ENCODE measurements around the gene CECR2. TPM values are rescaled to one million over a fixed set of nuclear protein-coding genes. Genes with fewer than 3 reads are reported as not detected.

The CECR2 gene
- total RNA-seq, 1 donor from 2014 or later: 0.24 TPM

- Mint-ChIP-seq H3K27ac (ENCODE audit: unreplicated experiment) (no peak overlapping the region), H3K4me1 (ENCODE audit: unreplicated experiment) (no peaks in the 10 kb centered on the region), H3K4me3 (ENCODE audit: unreplicated experiment) (no peak overlapping the region), H3K27me3 (ENCODE audit: unreplicated experiment) (peaks cover 13% of the 10 kb centered on the region), H3K9me3 (ENCODE audit: unreplicated experiment) (no peaks in the 10 kb centered on the region), H3K36me3 (ENCODE audit: unreplicated experiment) (no peaks in the 10 kb centered on the region)
- TF ChIP-seq CTCF (IDR thresholded peaks at IDR 0.05): no peak
- no peak for DNase-seq (ENCODE audit: extremely low spot score, unreplicated experiment)
Measured at GRCh38 chr22:17481424-17481823, 112.2 kb downstream of the CECR2 start.

GRCh38 chr22:17483688-17484372, 114.6 kb downstream of the CECR2 start:
- Mint-ChIP-seq H3K36me3 (ENCODE audit: unreplicated experiment) (no peaks in the 10 kb centered on the region), H3K4me1 (ENCODE audit: unreplicated experiment) (no peaks in the 10 kb centered on the region), H3K27me3 (ENCODE audit: unreplicated experiment) (peaks cover 5% of the 10 kb centered on the region), H3K9me3 (ENCODE audit: unreplicated experiment) (no peaks in the 10 kb centered on the region), H3K4me3 (ENCODE audit: unreplicated experiment) (no peak overlapping the region), H3K27ac (ENCODE audit: unreplicated experiment) (no peak overlapping the region)
- no peak for TF ChIP-seq CTCF (IDR thresholded peaks at IDR 0.05)
- DNase-seq (ENCODE audit: extremely low spot score, unreplicated experiment): no peak

GRCh38 chr22:17484608-17485007, 115.3 kb downstream of the CECR2 start:
- no peak for DNase-seq (ENCODE audit: extremely low spot score, unreplicated experiment)
- no peaks in the 10 kb centered on the region for H3K4me1 Mint-ChIP-seq (ENCODE audit: unreplicated experiment)
- H3K9me3 Mint-ChIP-seq (ENCODE audit: unreplicated experiment): no peaks in the 10 kb centered on the region
- TF ChIP-seq CTCF (IDR thresholded peaks at IDR 0.05): no peak
- no peaks in the 10 kb centered on the region for H3K27me3 Mint-ChIP-seq (ENCODE audit: unreplicated experiment)
- no peak overlapping the region for H3K27ac Mint-ChIP-seq (ENCODE audit: unreplicated experiment)
- no peaks in the 10 kb centered on the region for H3K36me3 Mint-ChIP-seq (ENCODE audit: unreplicated experiment)
- H3K4me3 Mint-ChIP-seq (ENCODE audit: unreplicated experiment): no peak overlapping the region

- no peak overlapping the region for H3K4me3 Mint-ChIP-seq (ENCODE audit: unreplicated experiment)
Measured at GRCh38 chr22:17486313-17486712, 117.1 kb downstream of the CECR2 start.

GRCh38 chr22:17486719-17487118, 117.5 kb downstream of the CECR2 start:
- Mint-ChIP-seq H3K9me3 (ENCODE audit: unreplicated experiment) (no peaks in the 10 kb centered on the region), H3K27me3 (ENCODE audit: unreplicated experiment) (no peaks in the 10 kb centered on the region), H3K4me1 (ENCODE audit: unreplicated experiment) (no peaks in the 10 kb centered on the region), H3K4me3 (ENCODE audit: unreplicated experiment) (no peak overlapping the region), H3K36me3 (ENCODE audit: unreplicated experiment) (no peaks in the 10 kb centered on the region), H3K27ac (ENCODE audit: unreplicated experiment) (no peak overlapping the region)
- TF ChIP-seq CTCF (IDR thresholded peaks at IDR 0.05): no peak
- DNase-seq (ENCODE audit: extremely low spot score, unreplicated experiment): no peak

More at GRCh38 chr22:17486313-17486712, 117.1 kb downstream of the CECR2 start:
- Mint-ChIP-seq H3K27ac (ENCODE audit: unreplicated experiment) (no peak overlapping the region), H3K36me3 (ENCODE audit: unreplicated experiment) (no peaks in the 10 kb centered on the region), H3K9me3 (ENCODE audit: unreplicated experiment) (no peaks in the 10 kb centered on the region), H3K27me3 (ENCODE audit: unreplicated experiment) (no peaks in the 10 kb centered on the region), H3K4me1 (ENCODE audit: unreplicated experiment) (no peaks in the 10 kb centered on the region)
- TF ChIP-seq CTCF (IDR thresholded peaks at IDR 0.05): no peak
- DNase-seq (ENCODE audit: extremely low spot score, unreplicated experiment): no peak
